Lower lobe of right lung (tissue), 2 donors: ENCODE results near the gene GLCE. TPM values are rescaled to one million over a fixed set of nuclear protein-coding genes. Genes with fewer than 3 reads are reported as not detected.

Experiments
- ATAC-seq, 2 donors: fragments of 200-7000 bp; cut with Tn5 transposase; one replicate each; pipeline ENCODE4 v1.9.1; 2020 to 2022; ENCODE audit warnings: mild to moderate bottlenecking in 2 of 2, moderate library complexity in 2 of 2
- DNase-seq: peaks from one replicate; pipeline ENCODE4 v3.0.0-alpha.2; 2020
- H3K27ac ChIP-seq: fragments of 200-600 bp; one replicate; pipeline ENCODE4 v1.8.0; 2022
- H3K27me3 ChIP-seq: fragments of 200-600 bp; one replicate; pipeline ENCODE4 v1.8.0; 2022; ENCODE audit warnings: low read depth
- H3K36me3 ChIP-seq: fragments of 200-600 bp; one replicate; pipeline ENCODE4 v1.8.0; 2022; ENCODE audit warnings: mild to moderate bottlenecking
- H3K4me1 ChIP-seq: fragments of 200-600 bp; one replicate; pipeline ENCODE4 v1.8.0; 2022
- H3K4me3 ChIP-seq: fragments of 200-600 bp; one replicate; pipeline ENCODE4 v1.8.0; 2022; ENCODE audit warnings: mild to moderate bottlenecking
- H3K9me3 ChIP-seq: fragments of 200-600 bp; one replicate; pipeline ENCODE4 v1.8.0; 2022
- intact Hi-C: fragments of 100-400 bp; cut with DNase I; formaldehyde crosslinking; loops from one replicate; pipeline ENCODE4 v1.11.0; 2022
- total RNA-seq: library from RNA; stranded (reverse); fragmentation: NEBNext Ultra II Directional; extraction: Animal tissue kit (Norgen Biotek cat#: 25700); gene quantifications from one replicate; pipeline ENCODE4 v1.2.1, GENCODE V29; 2021
- TF ChIP-seq, protein P1 (sequence below): fragments of 200-600 bp; IDR thresholded peaks from one replicate; pipeline ENCODE4 v1.8.0; 2022; ENCODE audit warnings: antibody characterized with exemption, mild to moderate bottlenecking
- donor health status: DM: no; HTN: yes; CAD: no; lungs with severe emphysema.

The GLCE gene
- total RNA-seq, 1 donor from 2014 or later, result 19.0 TPM

DNA sequence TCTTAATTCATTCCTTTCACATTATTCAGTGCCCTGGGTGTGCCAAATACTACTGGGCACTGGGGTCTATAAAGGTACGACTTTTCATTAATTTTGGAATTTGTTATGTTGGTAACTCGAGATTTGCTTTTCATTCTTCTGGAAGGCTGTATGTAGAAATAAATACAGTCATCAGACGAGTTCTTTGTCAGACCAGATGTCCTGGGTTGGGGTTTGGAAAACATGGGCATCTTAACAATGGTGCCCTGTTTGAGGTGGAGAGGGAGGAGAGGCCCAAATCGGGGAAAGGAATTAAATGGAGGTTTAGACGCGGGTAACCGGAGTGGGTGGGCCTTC, 662 bp upstream of the GLCE start:
- Histone ChIP-seq H3K4me1 (peaks cover 12% of the 10 kb centered on the region), H3K36me3 (no peaks in the 10 kb centered on the region), H3K27me3 (no peaks in the 10 kb centered on the region), H3K9me3 (no peaks in the 10 kb centered on the region), H3K27ac (peak overlapping the region; percentile 50), H3K4me3 (peak overlapping the region; percentile 91)
- ATAC-seq (no peak), DNase-seq (no peak)
- TF ChIP-seq, protein P1, sequence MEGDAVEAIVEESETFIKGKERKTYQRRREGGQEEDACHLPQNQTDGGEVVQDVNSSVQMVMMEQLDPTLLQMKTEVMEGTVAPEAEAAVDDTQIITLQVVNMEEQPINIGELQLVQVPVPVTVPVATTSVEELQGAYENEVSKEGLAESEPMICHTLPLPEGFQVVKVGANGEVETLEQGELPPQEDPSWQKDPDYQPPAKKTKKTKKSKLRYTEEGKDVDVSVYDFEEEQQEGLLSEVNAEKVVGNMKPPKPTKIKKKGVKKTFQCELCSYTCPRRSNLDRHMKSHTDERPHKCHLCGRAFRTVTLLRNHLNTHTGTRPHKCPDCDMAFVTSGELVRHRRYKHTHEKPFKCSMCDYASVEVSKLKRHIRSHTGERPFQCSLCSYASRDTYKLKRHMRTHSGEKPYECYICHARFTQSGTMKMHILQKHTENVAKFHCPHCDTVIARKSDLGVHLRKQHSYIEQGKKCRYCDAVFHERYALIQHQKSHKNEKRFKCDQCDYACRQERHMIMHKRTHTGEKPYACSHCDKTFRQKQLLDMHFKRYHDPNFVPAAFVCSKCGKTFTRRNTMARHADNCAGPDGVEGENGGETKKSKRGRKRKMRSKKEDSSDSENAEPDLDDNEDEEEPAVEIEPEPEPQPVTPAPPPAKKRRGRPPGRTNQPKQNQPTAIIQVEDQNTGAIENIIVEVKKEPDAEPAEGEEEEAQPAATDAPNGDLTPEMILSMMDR, result no peak
- intact Hi-C loops, result no loop called here

DNA sequence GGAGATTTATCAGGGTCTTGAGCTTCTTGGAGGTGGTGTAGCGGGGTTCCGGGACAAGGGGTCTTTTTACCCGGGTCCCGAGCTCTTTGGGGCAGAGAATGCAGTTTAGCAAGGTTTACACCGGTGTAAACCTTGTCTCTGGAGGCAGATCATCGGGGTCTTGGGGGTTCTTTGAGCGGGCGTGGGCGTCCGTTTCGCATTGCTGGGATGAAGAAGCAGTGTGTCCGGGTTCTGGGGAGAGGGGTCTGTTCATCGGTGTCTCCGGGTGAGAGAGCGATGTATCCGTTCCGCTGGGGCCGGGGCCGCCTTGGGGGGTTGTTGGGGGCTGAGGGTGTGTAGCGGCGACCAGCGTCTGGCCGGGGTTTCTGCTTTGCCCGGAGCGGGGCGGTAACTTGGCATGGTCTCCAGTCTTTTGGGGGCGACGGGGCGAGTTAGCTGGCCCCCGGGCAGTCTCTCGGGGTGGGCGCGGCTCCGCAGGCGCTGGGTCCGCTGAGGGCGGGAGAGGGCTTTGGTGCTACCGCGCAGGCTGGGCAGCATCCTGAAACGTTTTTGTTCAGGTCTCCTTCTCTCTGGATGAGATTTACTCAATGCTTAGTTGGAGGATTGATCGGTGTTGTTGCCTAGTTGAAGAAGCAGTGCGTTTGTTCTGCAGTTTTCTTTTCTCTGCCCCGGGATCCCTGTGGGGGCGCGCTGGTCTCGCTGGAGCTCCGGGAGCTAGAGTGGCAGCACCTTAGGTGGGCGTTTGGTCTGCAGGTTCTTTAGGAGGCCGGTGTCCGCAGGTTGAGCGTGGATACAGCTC, 843 bp downstream of the GLCE start:
- peak; percentile 53 for DNase-seq
- H3K4me1 ChIP-seq, result peaks cover 19% of the 10 kb centered on the region
- H3K27ac ChIP-seq, result peak overlapping the region; percentile 91
- no peaks in the 10 kb centered on the region for H3K9me3 ChIP-seq
- H3K27me3 ChIP-seq, result no peaks in the 10 kb centered on the region
- TF ChIP-seq, protein P1, result peak; percentile 18
- peak; percentile 8 to 31 for ATAC-seq
- peak overlapping the region; percentile 91 for H3K4me3 ChIP-seq
- intact Hi-C loops, result no loop called here
- no peaks in the 10 kb centered on the region for H3K36me3 ChIP-seq

DNA sequence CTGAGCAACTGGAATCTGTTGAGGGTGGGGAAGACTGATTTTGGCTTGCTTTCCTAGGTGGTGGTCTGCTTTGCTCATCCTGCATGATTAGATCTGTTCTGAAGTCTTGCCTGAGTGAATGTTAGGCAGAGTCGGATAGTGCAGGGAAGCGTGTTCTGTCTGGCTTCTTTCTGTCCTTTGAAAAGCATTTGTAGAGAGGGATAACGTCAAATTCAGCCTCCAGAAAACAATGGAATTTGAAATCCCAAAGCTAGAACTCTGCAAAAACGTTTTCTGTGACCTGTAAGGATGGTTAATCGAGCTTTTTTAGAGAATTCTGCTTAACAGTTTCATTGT, 1.4 kb downstream of the GLCE start:
- DNase-seq (no peak), ATAC-seq (no peak)
- TF ChIP-seq, protein P1, result no peak
- Histone ChIP-seq H3K4me3 (peak overlapping the region; percentile 91), H3K27ac (no peak overlapping the region), H3K4me1 (peaks cover 19% of the 10 kb centered on the region), H3K9me3 (no peaks in the 10 kb centered on the region), H3K27me3 (no peaks in the 10 kb centered on the region), H3K36me3 (no peaks in the 10 kb centered on the region)
- intact Hi-C loops, result no loop called here

DNA sequence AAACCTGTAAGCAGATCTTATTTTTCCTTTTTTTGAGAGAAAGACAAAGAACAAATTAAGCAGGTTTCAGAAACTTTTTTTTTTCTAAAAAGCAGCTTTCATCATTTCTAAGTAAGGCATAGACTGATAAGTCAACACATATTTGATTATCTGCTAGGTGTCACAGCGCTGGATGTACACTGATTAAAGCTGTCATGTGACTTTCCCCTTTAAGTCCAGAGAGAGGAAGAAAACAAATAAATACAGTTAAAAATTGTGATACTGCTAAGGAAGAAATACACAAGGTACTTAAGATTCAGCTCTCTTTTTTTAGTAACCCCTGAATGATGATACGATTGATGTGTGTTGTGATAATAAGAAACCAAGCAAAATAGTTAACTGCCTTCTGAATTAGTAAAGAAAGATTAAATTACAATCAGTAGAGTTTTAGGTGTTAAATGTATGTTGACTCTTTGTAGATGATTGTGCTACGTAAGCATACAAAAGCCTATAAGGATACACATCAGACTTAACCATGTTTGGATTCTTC, 2.8 kb downstream of the GLCE start:
- Histone ChIP-seq H3K27me3 (no peaks in the 10 kb centered on the region), H3K4me1 (peaks cover 25% of the 10 kb centered on the region), H3K27ac (no peak overlapping the region), H3K4me3 (no peak overlapping the region), H3K36me3 (no peaks in the 10 kb centered on the region), H3K9me3 (no peaks in the 10 kb centered on the region)
- TF ChIP-seq, protein P1, result no peak
- no peak for ATAC-seq
- intact Hi-C loops, result no loop called here
- DNase-seq, result no peak

DNA sequence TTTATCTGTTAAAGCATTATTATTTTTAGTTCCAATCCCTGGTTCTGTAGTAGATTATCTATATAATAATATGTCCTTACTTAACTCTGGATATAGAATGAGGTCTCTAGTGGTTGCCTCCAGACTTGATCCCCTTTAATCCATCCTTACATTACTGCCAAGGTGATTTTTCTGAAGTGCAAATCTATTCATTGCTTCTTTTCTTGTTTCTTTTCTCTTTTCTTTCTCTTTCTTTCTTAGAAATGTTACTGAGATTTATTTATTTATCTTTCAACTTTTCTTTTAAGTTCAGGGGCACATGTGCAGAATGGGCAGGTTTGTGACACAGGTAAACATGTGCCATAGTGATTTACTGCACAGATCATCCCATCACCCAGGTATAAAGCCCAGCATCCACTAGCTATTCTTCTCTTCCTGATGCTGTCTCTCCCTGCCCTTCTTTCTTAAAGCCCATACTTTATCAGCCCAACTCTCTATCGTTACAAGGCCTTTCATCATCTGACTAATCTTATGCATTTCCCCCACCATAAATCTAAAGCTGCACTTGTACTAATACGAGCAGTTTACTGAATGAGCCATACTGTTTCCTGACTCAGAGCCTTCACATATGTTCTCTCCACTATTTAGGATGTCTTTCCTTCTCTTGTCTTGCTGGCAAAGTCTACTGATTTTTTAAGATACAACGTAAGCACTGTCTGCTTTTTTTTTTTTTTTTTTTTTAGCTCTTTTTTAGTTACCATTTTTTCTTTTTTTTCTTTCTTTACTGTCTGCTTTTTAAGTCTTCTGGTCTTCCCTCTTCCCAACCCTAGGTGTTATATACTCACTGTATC, 4.6 kb downstream of the GLCE start:
- H3K27me3 ChIP-seq, result no peaks in the 10 kb centered on the region
- DNase-seq (no peak), ATAC-seq (no peak)
- no peak overlapping the region for H3K27ac ChIP-seq
- TF ChIP-seq, protein P1, result no peak
- H3K9me3 ChIP-seq, result no peaks in the 10 kb centered on the region
- H3K36me3 ChIP-seq, result no peaks in the 10 kb centered on the region
- H3K4me3 ChIP-seq, result no peak overlapping the region
- intact Hi-C loops, result no loop called here
- H3K4me1 ChIP-seq, result peaks cover 25% of the 10 kb centered on the region
